ENCODE measurements around the gene GSK3B.
A peak's percentile ranks its signal among the peaks of the same experiment; 100 is the strongest.

Gene GSK3B

GRCh38 chr3:120072867-120073525 lies 21.3 kb downstream of the GSK3B start:
- no peaks in the 10 kb centered on the region; the same call in 1 of the 2 replicates for H3K36me3 ChIP-seq
- DNase-seq, result peak; percentile 16
- peak; percentile 28; the same call in 1 of the 2 replicates for TF ChIP-seq CTCF (IDR thresholded peaks at IDR 0.05; ENCODE audit: low read depth, low read length)
- H3K4me3 ChIP-seq (ENCODE audit: low read depth, low read length), result no peak overlapping the region
- no peak overlapping the region for H3K27ac ChIP-seq
- H3K9me3 ChIP-seq (ENCODE audit: severe bottlenecking), result no peaks in the 10 kb centered on the region
- no peaks in the 10 kb centered on the region for H3K27me3 ChIP-seq (ENCODE audit: insufficient read depth, low read depth, severe bottlenecking)

GRCh38 chr3:120071259-120071658 lies 23.0 kb downstream of the GSK3B start:
- Histone ChIP-seq H3K27ac (no peak overlapping the region), H3K27me3 (ENCODE audit: insufficient read depth, low read depth, severe bottlenecking) (no peaks in the 10 kb centered on the region), H3K9me3 (ENCODE audit: severe bottlenecking) (no peaks in the 10 kb centered on the region), H3K36me3 (no peaks in the 10 kb centered on the region; the same call in 1 of the 2 replicates), H3K4me3 (ENCODE audit: low read depth, low read length) (no peak overlapping the region)
- no peak for DNase-seq
- TF ChIP-seq CTCF (IDR thresholded peaks at IDR 0.05; ENCODE audit: low read depth, low read length), result no peak

GRCh38 chr3:120070263-120070981 lies 23.8 kb downstream of the GSK3B start:
- Histone ChIP-seq H3K36me3 (no peaks in the 10 kb centered on the region; the same call in 1 of the 2 replicates), H3K9me3 (ENCODE audit: severe bottlenecking) (no peaks in the 10 kb centered on the region), H3K27ac (no peak overlapping the region), H3K4me3 (ENCODE audit: low read depth, low read length) (no peak overlapping the region), H3K27me3 (ENCODE audit: insufficient read depth, low read depth, severe bottlenecking) (no peaks in the 10 kb centered on the region)
- no peak for TF ChIP-seq CTCF (IDR thresholded peaks at IDR 0.05; ENCODE audit: low read depth, low read length)
- DNase-seq, result no peak

- H3K9me3 ChIP-seq (ENCODE audit: severe bottlenecking), result no peaks in the 10 kb centered on the region
- H3K27ac ChIP-seq, result no peak overlapping the region
- H3K4me3 ChIP-seq (ENCODE audit: low read depth, low read length), result no peak overlapping the region
- TF ChIP-seq CTCF (IDR thresholded peaks at IDR 0.05; ENCODE audit: low read depth, low read length), result no peak
- DNase-seq, result no peak
- H3K36me3 ChIP-seq, result no peaks in the 10 kb centered on the region; the same call in 1 of the 2 replicates
- no peaks in the 10 kb centered on the region for H3K27me3 ChIP-seq (ENCODE audit: insufficient read depth, low read depth, severe bottlenecking)
These were observed 27.2 kb downstream of the GSK3B start for GRCh38 chr3:120067083-120067482.

- no peak overlapping the region for H3K27ac ChIP-seq
- TF ChIP-seq CTCF (IDR thresholded peaks at IDR 0.05; ENCODE audit: low read depth, low read length), result no peak
- no peak overlapping the region for H3K4me3 ChIP-seq (ENCODE audit: low read depth, low read length)
- H3K9me3 ChIP-seq (ENCODE audit: severe bottlenecking), result no peaks in the 10 kb centered on the region
- no peaks in the 10 kb centered on the region; the same call in 1 of the 2 replicates for H3K36me3 ChIP-seq
- DNase-seq, result no peak
- H3K27me3 ChIP-seq (ENCODE audit: insufficient read depth, low read depth, severe bottlenecking), result no peaks in the 10 kb centered on the region
These were observed 27.6 kb downstream of the GSK3B start for GRCh38 chr3:120066634-120067033.

Measured in WERI-Rb-1 (cell line).